SK-N-MC (cell line): ENCODE results near the gene GNAI3.

ENCODE experiments used
- EZH2 ChIP-seq: fragments of 200-600 bp; sonication (generic); IDR thresholded peaks from one replicate; pipeline ENCODE4 v1.6.1; 2017; ENCODE audit warnings: antibody characterized with exemption
- FOXP2 ChIP-seq: optimal IDR thresholded peaks from 2 replicates; pipeline ENCODE3; 2011; ENCODE audit warnings: mild to moderate bottlenecking, moderate library complexity; ENCODE audit not compliant: insufficient read depth; ENCODE audit errors: extremely low read length, control extremely low read depth
- POLR2AphosphoS5 ChIP-seq: IDR thresholded peaks from 2 replicates; pipeline ENCODE4 v1.6.1; 2012; ENCODE audit warnings: mild to moderate bottlenecking, low read depth, low read length, borderline replicate concordance

DNA sequence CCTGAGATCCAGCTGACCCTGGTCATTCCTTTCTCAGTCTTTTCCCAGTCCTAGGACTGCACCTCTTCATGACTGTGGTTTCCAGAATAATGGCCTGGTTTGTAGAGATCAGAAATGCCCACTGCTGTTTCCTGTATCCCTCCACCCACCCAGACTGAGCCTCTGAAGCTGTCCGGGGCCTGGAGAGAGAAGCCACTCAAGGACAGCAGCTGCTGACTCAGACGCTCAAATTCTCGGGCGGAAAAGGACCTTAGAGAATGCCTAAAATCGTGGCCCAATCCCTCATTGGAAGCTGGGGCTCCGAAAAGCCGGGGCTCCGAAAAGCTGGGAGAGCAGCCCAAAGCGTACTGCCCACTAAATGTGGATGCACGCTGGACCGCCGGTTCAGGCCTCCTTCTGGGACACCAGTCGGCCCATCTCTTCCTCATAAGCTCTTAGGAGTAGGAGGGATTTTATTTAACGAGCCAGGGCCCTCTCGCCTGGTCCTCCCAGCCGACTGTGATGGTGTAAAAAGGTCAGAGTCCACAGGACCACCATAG lies 16.5 kb upstream of the GNAI3 start:
- no peak for TF ChIP-seq EZH2
- no peak for TF ChIP-seq POLR2AphosphoS5
- no peak for TF ChIP-seq FOXP2
